Mesothelial cell of epicardium (in vitro differentiated cells): ENCODE results near the gene ATXN1. TPM values are rescaled to one million over a fixed set of nuclear protein-coding genes. Genes with fewer than 3 reads are reported as not detected.
"Not testable (repeated sequence)": the region's sequence is repeated elsewhere in the genome, so short reads cannot be mapped to it uniquely, and the experiment has no call there.

Experiments used
- DNase-seq, 2 experiments: peaks; one replicate each; pipeline ENCODE4 v3.0.0; 2021; ENCODE audit warnings: low spot score in 2 of 2; ENCODE audit not compliant: unreplicated experiment in 2 of 2
- H3K27ac Mint-ChIP-seq: 2 replicates; pipeline ENCODE4 v1.8.0; 2021; ENCODE audit warnings: mixed read lengths
- H3K27me3 Mint-ChIP-seq: 2 replicates; pipeline ENCODE4 v1.8.0; 2021; ENCODE audit warnings: low read depth, mixed read lengths
- H3K36me3 Mint-ChIP-seq: 2 replicates; pipeline ENCODE4 v1.8.0; 2021; ENCODE audit warnings: mixed read lengths
- H3K4me1 Mint-ChIP-seq: 2 replicates; pipeline ENCODE4 v1.8.0; 2021; ENCODE audit warnings: mixed read lengths
- H3K4me3 Mint-ChIP-seq: 2 replicates; pipeline ENCODE4 v1.8.0; 2021; ENCODE audit warnings: mild to moderate bottlenecking, moderate library complexity, mixed read lengths
- H3K9me3 Mint-ChIP-seq: 2 replicates; pipeline ENCODE4 v1.8.0; 2021; ENCODE audit warnings: mixed read lengths
- CTCF ChIP-seq: fragments of 200-600 bp; sonication (generic); IDR thresholded peaks from one replicate; pipeline ENCODE4 v1.5.0; 2021; ENCODE audit warnings: antibody characterized with exemption; ENCODE audit not compliant: unreplicated experiment
- total RNA-seq: library from RNA; stranded (reverse); gene quantifications from 3 replicates; pipeline ENCODE4 v1.2.1, GENCODE V29; 2021

Gene ATXN1
- total RNA-seq, 1 donor from 2014 or later, result 59.5 TPM

GRCh38 chr6:16785496-16785895 is 24.2 kb upstream of the ATXN1 start:
- Mint-ChIP-seq H3K4me1 (peaks cover 15% of the 10 kb centered on the region), H3K27me3 (no peaks in the 10 kb centered on the region), H3K4me3 (no peak overlapping the region), H3K27ac (no peak overlapping the region), H3K36me3 (no peaks in the 10 kb centered on the region), H3K9me3 (peaks cover 11% of the 10 kb centered on the region)
- TF ChIP-seq CTCF, result no peak
- no peak for DNase-seq

DNA sequence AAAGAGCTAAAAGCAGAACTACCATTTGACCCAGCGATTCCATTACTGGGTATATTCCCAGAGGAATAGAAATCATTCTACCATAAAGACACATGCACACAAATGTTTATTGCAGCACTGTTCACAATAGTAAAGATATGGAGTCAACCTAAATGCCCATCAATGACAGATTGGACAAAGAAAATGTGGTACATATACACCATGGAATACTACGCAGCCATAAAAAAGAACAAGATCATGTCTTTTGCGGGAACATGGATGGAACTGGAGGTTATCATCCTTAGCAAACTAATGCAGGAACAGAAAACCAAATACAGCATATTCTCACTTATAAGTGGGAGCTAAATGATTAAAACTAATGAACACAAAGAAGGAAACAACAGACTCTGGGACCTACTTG is 23.7 kb upstream of the ATXN1 start:
- DNase-seq, H3K4me3 Mint-ChIP-seq, H3K36me3 Mint-ChIP-seq, H3K9me3 Mint-ChIP-seq, H3K27me3 Mint-ChIP-seq, H3K27ac Mint-ChIP-seq: not testable (repeated sequence)
- H3K4me1 Mint-ChIP-seq, result peaks cover 15% of the 10 kb centered on the region

GRCh38 chr6:16783952-16784565 is 22.8 kb upstream of the ATXN1 start:
- H3K9me3 Mint-ChIP-seq, result no peaks in the 10 kb centered on the region
- no peak overlapping the region for H3K27ac Mint-ChIP-seq
- H3K27me3 Mint-ChIP-seq, result no peaks in the 10 kb centered on the region
- TF ChIP-seq CTCF, result no peak
- H3K36me3 Mint-ChIP-seq, result no peaks in the 10 kb centered on the region
- DNase-seq, result no peak
- no peak overlapping the region for H3K4me3 Mint-ChIP-seq
- H3K4me1 Mint-ChIP-seq, result peaks cover 15% of the 10 kb centered on the region

DNA sequence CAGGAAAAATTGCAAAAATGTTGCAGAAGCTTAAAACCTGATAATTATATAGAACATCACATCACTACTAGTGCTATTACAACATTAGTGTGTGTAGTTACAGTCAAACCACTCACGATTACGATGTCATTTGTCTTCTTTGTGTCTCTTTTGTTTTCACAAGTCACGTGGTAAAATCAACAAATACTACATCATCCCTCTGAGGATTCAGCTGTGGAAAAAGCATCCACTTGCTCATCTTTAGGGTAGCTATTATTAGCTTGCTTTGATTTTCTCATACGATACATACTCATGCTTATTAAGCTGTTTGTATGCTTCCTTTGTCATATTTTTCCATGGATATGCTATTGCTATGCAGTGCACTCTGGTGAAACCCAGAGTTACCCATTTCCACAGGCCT is 22.2 kb upstream of the ATXN1 start:
- no peaks in the 10 kb centered on the region for H3K36me3 Mint-ChIP-seq

DNA sequence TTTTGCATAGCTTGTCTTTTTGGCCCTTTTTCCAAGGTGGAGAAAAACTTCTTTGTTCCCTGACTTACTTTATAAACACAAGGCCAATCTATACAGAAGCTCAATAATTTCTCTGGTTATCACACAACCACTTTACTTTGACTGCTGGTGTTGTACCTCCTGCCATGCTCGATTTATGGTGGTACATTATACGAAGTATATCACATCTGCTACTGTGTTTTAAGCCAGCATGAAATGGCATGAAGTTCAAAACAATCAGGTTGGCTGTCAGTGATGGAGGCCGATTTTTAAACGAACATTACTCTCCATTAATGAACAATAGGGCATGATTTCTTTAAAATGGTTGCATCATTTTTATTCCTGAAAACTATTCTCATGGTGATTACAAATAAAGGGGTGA is 21.0 kb upstream of the ATXN1 start:
- TF ChIP-seq CTCF, result no peak
- H3K9me3 Mint-ChIP-seq, result no peaks in the 10 kb centered on the region
- H3K27me3 Mint-ChIP-seq, result no peaks in the 10 kb centered on the region
- DNase-seq, result no peak
- no peak overlapping the region for H3K4me3 Mint-ChIP-seq
- H3K36me3 Mint-ChIP-seq, result no peaks in the 10 kb centered on the region
- peaks cover 15% of the 10 kb centered on the region for H3K4me1 Mint-ChIP-seq
- H3K27ac Mint-ChIP-seq, result peak overlapping the region; percentile 40

More for the DNA sequence above, 22.2 kb upstream of the ATXN1 start:
- Mint-ChIP-seq H3K27ac (no peak overlapping the region), H3K9me3 (no peaks in the 10 kb centered on the region), H3K27me3 (no peaks in the 10 kb centered on the region), H3K4me1 (peaks cover 15% of the 10 kb centered on the region), H3K4me3 (no peak overlapping the region)
- TF ChIP-seq CTCF, result no peak
- DNase-seq, result no peak

- Mint-ChIP-seq H3K27me3 (no peaks in the 10 kb centered on the region), H3K36me3 (no peaks in the 10 kb centered on the region), H3K4me1 (peaks cover 21% of the 10 kb centered on the region), H3K9me3 (no peaks in the 10 kb centered on the region), H3K4me3 (no peak overlapping the region), H3K27ac (no peak overlapping the region)
- no peak for TF ChIP-seq CTCF
- DNase-seq, result no peak
Measured at GRCh38 chr6:16781348-16782169, 20.3 kb upstream of the ATXN1 start.
